NB4 (cell line): ENCODE results near the gene CARMIL1.

Source experiments
- DNase-seq: peaks from one replicate; pipeline ENCODE4 v3.0.0; 2010; ENCODE audit warnings: low read depth
- H3K4me3 ChIP-seq: one replicate; pipeline ENCODE4 v1.5.1; 2011; ENCODE audit warnings: mild to moderate bottlenecking, low read depth, low read length, moderate library complexity
- MYC ChIP-seq: IDR thresholded peaks from 2 replicates; pipeline ENCODE4 v1.6.1; 2011; ENCODE audit warnings: low read depth, low read length
- POLR2A ChIP-seq: IDR thresholded peaks from 2 replicates; pipeline ENCODE4 v1.6.1; 2011; ENCODE audit warnings: mild to moderate bottlenecking; ENCODE audit not compliant: insufficient read length; ENCODE audit errors: extremely low read depth
- TF ChIP-seq, protein P1 (sequence below): IDR thresholded peaks from 2 replicates; pipeline ENCODE4 v1.6.1; 2011; ENCODE audit warnings: low read depth, low read length
- TF ChIP-seq, protein P2 (sequence below): IDR thresholded peaks from one replicate; pipeline ENCODE4 v1.5.1; 2012; ENCODE audit warnings: low read depth, low read length

Gene CARMIL1

DNA sequence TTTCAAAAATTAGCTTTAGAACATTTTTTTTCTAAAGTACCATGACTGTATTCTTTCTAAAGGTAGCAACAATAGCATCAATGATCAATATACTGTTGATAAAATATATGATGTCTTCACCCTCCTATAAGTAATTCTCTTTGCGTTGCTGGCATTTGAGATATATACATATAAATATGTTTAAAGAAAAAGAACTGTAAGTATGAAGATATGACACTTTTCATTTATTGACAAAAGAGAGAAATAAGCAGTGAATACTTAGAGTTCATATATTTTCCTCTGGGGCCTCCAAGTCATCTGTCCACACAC is 323.5 kb downstream of the CARMIL1 start:
- TF ChIP-seq, protein P1, sequence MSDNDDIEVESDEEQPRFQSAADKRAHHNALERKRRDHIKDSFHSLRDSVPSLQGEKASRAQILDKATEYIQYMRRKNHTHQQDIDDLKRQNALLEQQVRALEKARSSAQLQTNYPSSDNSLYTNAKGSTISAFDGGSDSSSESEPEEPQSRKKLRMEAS = no peak
- TF ChIP-seq, protein P2, sequence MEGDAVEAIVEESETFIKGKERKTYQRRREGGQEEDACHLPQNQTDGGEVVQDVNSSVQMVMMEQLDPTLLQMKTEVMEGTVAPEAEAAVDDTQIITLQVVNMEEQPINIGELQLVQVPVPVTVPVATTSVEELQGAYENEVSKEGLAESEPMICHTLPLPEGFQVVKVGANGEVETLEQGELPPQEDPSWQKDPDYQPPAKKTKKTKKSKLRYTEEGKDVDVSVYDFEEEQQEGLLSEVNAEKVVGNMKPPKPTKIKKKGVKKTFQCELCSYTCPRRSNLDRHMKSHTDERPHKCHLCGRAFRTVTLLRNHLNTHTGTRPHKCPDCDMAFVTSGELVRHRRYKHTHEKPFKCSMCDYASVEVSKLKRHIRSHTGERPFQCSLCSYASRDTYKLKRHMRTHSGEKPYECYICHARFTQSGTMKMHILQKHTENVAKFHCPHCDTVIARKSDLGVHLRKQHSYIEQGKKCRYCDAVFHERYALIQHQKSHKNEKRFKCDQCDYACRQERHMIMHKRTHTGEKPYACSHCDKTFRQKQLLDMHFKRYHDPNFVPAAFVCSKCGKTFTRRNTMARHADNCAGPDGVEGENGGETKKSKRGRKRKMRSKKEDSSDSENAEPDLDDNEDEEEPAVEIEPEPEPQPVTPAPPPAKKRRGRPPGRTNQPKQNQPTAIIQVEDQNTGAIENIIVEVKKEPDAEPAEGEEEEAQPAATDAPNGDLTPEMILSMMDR = no peak
- TF ChIP-seq MYC (no peak), POLR2A (no peak)
- DNase-seq = no peak
- H3K4me3 ChIP-seq = no peak overlapping the region

DNA sequence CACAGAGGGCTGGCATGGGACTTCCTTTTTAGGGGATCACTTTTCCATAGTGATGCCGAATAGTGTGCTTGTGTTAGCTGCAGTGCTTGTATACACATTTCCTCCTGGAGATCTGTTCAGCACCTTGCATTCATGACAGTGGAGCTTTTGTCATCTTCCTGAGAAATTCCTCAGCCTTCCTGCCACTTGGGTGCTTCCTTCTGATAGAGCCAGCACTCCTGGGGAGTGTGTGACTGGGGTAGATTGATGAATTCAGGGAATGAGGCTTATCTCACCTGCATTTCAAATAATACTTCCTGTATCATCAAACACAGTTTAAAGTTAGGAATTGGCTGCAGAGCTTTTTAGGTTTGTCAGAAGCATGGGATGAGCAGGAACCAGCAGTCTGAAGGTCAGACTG is 324.1 kb downstream of the CARMIL1 start:
- H3K4me3 ChIP-seq = no peak overlapping the region
- TF ChIP-seq, protein P2 = no peak
- no peak for TF ChIP-seq MYC
- no peak for TF ChIP-seq POLR2A
- TF ChIP-seq, protein P1 = no peak
- no peak for DNase-seq

DNA sequence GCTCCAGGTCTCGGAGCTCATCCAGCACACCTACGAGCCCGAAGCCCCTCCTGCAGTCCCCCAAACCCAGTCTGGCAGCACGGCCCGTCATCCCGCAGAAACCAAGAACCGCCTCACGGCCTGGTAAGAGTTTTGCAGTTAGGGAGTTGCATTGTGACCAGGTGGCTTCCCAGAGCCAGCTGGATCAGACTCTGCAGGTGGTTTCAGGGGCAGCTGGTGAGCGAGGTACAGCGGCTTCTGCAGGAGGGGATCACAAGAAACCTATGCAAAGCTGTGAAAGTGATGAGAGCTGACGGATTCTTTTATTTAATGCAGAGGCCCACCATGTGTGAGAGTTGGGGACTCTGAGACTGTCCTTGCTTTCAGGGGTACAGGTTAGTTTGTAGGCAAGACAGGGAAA is 327.0 kb downstream of the CARMIL1 start:
- TF ChIP-seq, protein P2 = no peak
- TF ChIP-seq, protein P1 = no peak
- no peak for TF ChIP-seq MYC
- no peak for TF ChIP-seq POLR2A
- no peak for DNase-seq
- no peak overlapping the region for H3K4me3 ChIP-seq

DNA sequence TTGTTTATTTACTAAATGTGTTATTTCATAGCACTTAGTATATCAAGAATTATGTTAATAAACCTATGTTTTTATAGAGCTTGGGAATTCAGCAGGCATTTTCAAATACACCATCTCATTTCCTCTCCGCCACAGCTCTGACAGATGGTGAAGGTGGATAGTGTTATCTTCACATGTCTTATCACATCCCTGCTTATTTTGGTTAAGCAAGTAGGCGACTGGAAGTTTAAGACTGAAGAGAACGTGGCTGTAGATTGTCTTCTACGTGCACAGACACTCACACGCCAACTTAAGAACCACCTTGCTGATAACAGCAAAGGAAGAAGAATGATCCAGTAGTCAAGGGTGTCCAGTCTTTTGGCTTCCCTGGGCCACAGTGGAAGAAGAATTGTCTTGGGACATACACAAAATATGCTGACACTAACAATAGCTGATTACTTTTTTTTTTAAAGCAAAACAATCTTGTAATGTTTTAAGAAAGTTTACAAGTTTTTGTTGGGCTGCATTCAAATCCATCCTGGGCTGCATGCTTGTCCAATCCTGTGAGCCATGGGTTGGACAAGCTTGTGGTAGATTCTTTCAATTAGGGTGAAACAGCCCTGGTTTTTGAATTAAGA is 329.5 kb downstream of the CARMIL1 start:
- no peak overlapping the region for H3K4me3 ChIP-seq
- no peak for DNase-seq
- no peak for TF ChIP-seq MYC
- TF ChIP-seq, protein P1 = no peak
- TF ChIP-seq, protein P2 = no peak
- TF ChIP-seq POLR2A = no peak

DNA sequence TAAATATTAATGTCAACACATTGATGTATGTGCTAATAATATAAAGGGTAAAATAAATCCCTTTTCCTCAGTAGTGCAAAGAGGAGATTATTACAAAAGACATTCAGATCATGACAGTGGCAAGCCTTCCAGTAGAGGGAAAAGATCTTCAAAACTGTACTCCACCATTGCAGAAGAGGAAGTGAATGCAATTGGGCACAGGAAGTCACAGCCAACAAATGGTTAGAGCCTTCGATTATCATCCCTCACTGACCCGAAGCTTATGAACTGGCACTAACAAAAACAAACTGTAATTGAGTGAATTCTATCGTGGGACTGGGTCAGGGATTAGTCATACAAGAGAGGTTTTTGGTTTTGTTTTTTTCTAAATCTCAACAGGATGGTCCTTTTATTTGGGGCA is 333.5 kb downstream of the CARMIL1 start:
- H3K4me3 ChIP-seq = no peak overlapping the region
- peak; percentile 36 for DNase-seq
- TF ChIP-seq, protein P2 = no peak
- TF ChIP-seq, protein P1 = no peak
- no peak for TF ChIP-seq MYC
- no peak for TF ChIP-seq POLR2A

DNA sequence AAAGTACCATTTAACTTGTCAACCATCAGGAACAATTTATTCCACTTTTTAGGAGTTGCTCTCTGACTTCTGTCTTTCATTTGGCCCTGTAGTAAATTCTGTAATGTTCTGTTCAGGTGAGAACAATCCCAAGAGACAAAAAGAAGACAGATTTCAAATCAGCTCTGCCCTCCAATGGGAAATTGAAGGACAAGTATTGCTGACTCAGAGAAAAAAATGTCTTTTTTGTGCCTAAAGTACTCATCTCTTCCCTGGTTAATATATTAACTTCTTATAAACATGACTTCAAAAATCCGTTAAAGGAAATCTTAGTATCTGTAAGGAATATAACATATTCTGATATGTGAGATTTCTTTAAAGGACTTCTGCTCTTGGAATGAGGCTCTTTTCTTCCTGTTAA is 334.2 kb downstream of the CARMIL1 start:
- no peak for TF ChIP-seq MYC
- TF ChIP-seq, protein P2 = no peak
- no peak for DNase-seq
- H3K4me3 ChIP-seq = no peak overlapping the region
